ENCODE measurements around the gene ST6GALNAC4. TPM values are rescaled to one million over a fixed set of nuclear protein-coding genes. Genes with fewer than 3 reads are reported as not detected.
A peak's percentile ranks its signal among the peaks of the same experiment; 100 is the strongest.

ST6GALNAC4 gene
- total and polyA plus RNA-seq, 9 of the 15 experiments (the other 6 are each of a cell fraction or from before 2014, with no cell fraction given) = 2.6 to 43.1 (median 15.4) TPM

- TF ChIP-seq TRIM25 (IDR thresholded peaks at IDR 0.05; ENCODE audit: borderline replicate concordance) = no peak
- TF ChIP-seq ZBTB34 (CRISPR knock-in tag; IDR thresholded peaks at IDR 0.05) = no peak
- TF ChIP-seq ZNF644 (tag; IDR thresholded peaks at IDR 0.05; ENCODE audit: low read depth) = no peak
- no peak for TF ChIP-seq GABPB1 (CRISPR knock-in tag; IDR thresholded peaks at IDR 0.05)
- TF ChIP-seq PML (IDR thresholded peaks at IDR 0.05; ENCODE audit: low read length) = no peak
- TF ChIP-seq TEAD4 (IDR thresholded peaks at IDR 0.05; ENCODE audit: low read length) = no peak
- TF ChIP-seq TEAD4 (CRISPR knock-in tag; IDR thresholded peaks at IDR 0.05; ENCODE audit: borderline replicate concordance) = no peak
- peak; percentile 62; the same call in 1 of the 2 replicates for TF ChIP-seq ZNF263 (CRISPR knock-in tag; IDR thresholded peaks at IDR 0.05; ENCODE audit: borderline replicate concordance)
- TF ChIP-seq ZC3H8 (IDR thresholded peaks at IDR 0.05) = no peak
- no peak for TF ChIP-seq PREB (CRISPR knock-in tag; IDR thresholded peaks at IDR 0.05)
- TF ChIP-seq UBTF (IDR thresholded peaks at IDR 0.05; ENCODE audit: borderline replicate concordance in 1 of 2, low read depth in 2 of 2, low read length in 2 of 2) = no peak
- no peak for TF ChIP-seq RBM15 (IDR thresholded peaks at IDR 0.05; ENCODE audit: insufficient read depth, low read length)
- no peak for TF ChIP-seq EGR1 (conservative IDR thresholded peaks at IDR 0.05)
- 0 out of 2 replicates have a peak, but pooled peaks have one; percentile 6 for TF ChIP-seq HMGXB4 (CRISPR knock-in tag; IDR thresholded peaks at IDR 0.05)
- TF ChIP-seq RBM25 (IDR thresholded peaks at IDR 0.05; ENCODE audit: low read depth, low read length, severe bottlenecking) = no peak
- no peak for TF ChIP-seq STAT5A (IDR thresholded peaks at IDR 0.05; ENCODE audit: borderline replicate concordance, low read length)
- TF ChIP-seq ILF3 (IDR thresholded peaks at IDR 0.05; ENCODE audit: borderline replicate concordance) = no peak
- no peak for TF ChIP-seq CREB1 (IDR thresholded peaks at IDR 0.05)
- 0 out of 2 replicates have a peak, but pooled peaks have one; percentile 37 for TF ChIP-seq CREB1 (CRISPR knock-in tag; IDR thresholded peaks at IDR 0.05)
- no peak for TF ChIP-seq CEBPB (tag; IDR thresholded peaks at IDR 0.05)
These were observed 10.6 kb upstream of the ST6GALNAC4 start (continued) for GRCh38 chr9:127927201-127927987.
